ENCODE measurements around the gene TRNP1.
"Not testable (repeated sequence)": the region's sequence is repeated elsewhere in the genome, so short reads cannot be mapped to it uniquely, and the experiment has no call there.

Gene TRNP1

GRCh38 chr1:26976621-26977510 is 16.6 kb upstream of the TRNP1 start:
- DNase-seq = no peak

GRCh38 chr1:26978901-26979300 is 14.6 kb upstream of the TRNP1 start:
- DNase-seq = no peak

- no peak for DNase-seq
Observed at GRCh38 chr1:26981146-26981846, 12.2 kb upstream of the TRNP1 start.

GRCh38 chr1:26983863-26984262 is 9.6 kb upstream of the TRNP1 start:
- DNase-seq = no peak

GRCh38 chr1:26984291-26984690 is 9.2 kb upstream of the TRNP1 start:
- DNase-seq = no peak

- no peak for DNase-seq
Observed at GRCh38 chr1:26986658-26987057, 6.8 kb upstream of the TRNP1 start.

- not testable (repeated sequence) for DNase-seq
Observed at GRCh38 chr1:26989403-26990109, 3.9 kb upstream of the TRNP1 start.

- DNase-seq = peak; percentile 44
Observed at GRCh38 chr1:26991310-26992116, 2.0 kb upstream of the TRNP1 start.

GRCh38 chr1:26994020-26994786 is 711 bp downstream of the TRNP1 start:
- peak; percentile 53 for DNase-seq

GRCh38 chr1:26994787-26995517 is 1.5 kb downstream of the TRNP1 start:
- DNase-seq = peak; percentile 49

GRCh38 chr1:26996024-26996423 is 2.5 kb downstream of the TRNP1 start:
- DNase-seq = no peak

- no peak for DNase-seq
Observed at GRCh38 chr1:26996665-26997064, 3.2 kb downstream of the TRNP1 start.

GRCh38 chr1:26998429-26999300 is 5.2 kb downstream of the TRNP1 start:
- DNase-seq = no peak

- no peak for DNase-seq
Observed at GRCh38 chr1:26999440-26999987, 6.0 kb downstream of the TRNP1 start.

- no peak for DNase-seq
Observed at GRCh38 chr1:27000090-27000816, 6.8 kb downstream of the TRNP1 start.

- DNase-seq = no peak
Observed at GRCh38 chr1:27000817-27001460, 7.4 kb downstream of the TRNP1 start.

GRCh38 chr1:27001570-27002360 is 8.3 kb downstream of the TRNP1 start:
- DNase-seq = no peak
